ENCODE measurements around the gene COL28A1.

The COL28A1 gene

DNA sequence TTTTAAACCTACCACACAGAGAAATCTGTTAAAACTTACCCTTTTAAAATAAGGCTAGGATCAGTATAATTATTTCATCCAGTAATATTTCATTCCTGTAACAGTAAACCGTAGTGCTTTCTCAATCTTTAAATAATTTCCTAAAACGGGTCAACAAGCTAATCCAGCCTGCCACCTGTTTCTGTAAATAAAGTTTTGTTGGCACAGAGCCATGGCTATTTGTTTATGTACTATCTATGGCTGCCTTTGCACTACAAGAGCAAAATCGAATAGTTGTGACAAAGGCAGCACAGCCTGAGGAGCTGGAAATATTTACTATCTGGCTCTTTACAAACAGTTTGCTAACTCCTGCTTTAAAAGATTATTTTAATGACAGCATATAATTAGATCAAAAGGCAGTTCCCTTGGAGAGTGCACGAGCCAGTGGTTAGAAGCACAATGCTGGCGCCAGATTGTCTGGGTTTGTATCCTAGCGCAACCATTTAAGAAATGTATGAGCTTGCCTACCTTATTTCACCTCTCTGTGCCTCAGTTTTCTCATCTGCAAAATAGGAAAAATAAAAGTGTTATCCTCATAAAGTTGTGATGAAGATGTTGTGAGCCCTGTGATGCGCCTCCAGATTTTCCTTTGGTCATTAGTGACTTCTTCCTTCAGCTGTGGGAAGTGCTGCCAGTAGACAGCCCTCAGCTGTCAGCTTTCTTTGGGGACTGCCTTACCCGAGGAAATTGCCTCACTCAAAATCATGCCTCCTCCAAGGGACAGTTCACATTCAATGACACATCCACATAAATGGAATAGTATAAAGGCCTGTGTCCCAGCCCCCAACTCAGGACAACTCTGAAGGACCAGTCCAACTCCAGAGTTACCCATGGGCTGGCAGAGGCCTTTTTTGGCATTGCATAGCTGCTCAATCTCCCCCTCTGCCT is 19.2 kb upstream of the COL28A1 start:
- Histone ChIP-seq H3K18ac (ENCODE audit: low read length) (no peak overlapping the region), H3K36me3 (ENCODE audit: control insufficient read depth in 1 of 2, insufficient read depth in 2 of 2, low read length in 2 of 2) (no peaks in the 10 kb centered on the region), H3K9ac (ENCODE audit: low read length) (no peak overlapping the region), H2BK120ac (ENCODE audit: insufficient read depth, low read length, poor library complexity) (no peak overlapping the region), H3K4me3 (ENCODE audit: low read depth, low read length) (no peak overlapping the region), H2BK12ac (ENCODE audit: low read length) (no peak overlapping the region), H3K9me3 (ENCODE audit: insufficient read depth, low read depth, low read length) (peaks cover 4% of the 10 kb centered on the region), H4K12ac (ENCODE audit: low read depth, low read length) (no peak overlapping the region), H3K4me1 (ENCODE audit: control insufficient read depth in 1 of 2, insufficient read depth in 2 of 2, low read length in 2 of 2) (no peaks in the 10 kb centered on the region), H3K27me3 (ENCODE audit: insufficient read depth, low read length) (no peaks in the 10 kb centered on the region), H3K4me2 (ENCODE audit: low read length) (no peak overlapping the region), H3K14ac (ENCODE audit: low read length) (no peak overlapping the region), H3K27ac (ENCODE audit: low read depth, low read length) (no peak overlapping the region), H4K8ac (ENCODE audit: low read depth, low read length) (no peak overlapping the region), H3K23ac (ENCODE audit: low read length) (no peak overlapping the region), H3K79me2 (ENCODE audit: control insufficient read depth, insufficient read depth, low read length, poor library complexity) (no peaks in the 10 kb centered on the region), H2AK5ac (ENCODE audit: low read length) (no peak overlapping the region), H2BK5ac (ENCODE audit: low read depth, low read length, poor library complexity) (no peak overlapping the region), H3K79me1 (ENCODE audit: low read length) (no peaks in the 10 kb centered on the region), H2AFZ (ENCODE audit: insufficient read depth, low read length, poor library complexity) (no peak overlapping the region), H4K91ac (ENCODE audit: low read depth, low read length) (no peak overlapping the region), H3K4ac (ENCODE audit: low read depth, low read length) (no peak overlapping the region)
- no peak for DNase-seq
- WGBS (ENCODE audit: extremely low coverage, insufficient coverage, insufficient read length): no CpG with 5 or more reads among the region's 8 CpGs

DNA sequence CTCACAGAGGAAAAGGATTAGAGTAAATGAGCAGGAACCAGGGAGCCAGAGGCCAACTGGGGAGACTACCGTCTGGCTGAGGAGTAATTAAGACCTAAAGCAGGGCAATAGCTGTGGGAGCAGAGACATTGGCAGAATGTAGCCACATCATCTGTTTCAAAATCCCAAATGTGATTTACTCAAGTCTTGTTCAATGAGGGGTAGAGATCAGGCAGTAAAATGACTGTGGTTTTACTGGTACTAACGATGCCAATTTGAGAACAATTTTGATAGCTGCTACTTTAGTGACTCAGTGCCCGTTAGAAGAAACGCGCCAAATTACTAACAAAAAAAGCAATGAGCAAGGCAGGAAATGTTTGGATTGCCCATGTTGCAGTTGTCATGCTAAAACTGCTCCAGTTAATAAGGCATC is 18.4 kb upstream of the COL28A1 start:
- Histone ChIP-seq H3K18ac (ENCODE audit: low read length) (no peak overlapping the region), H3K79me2 (ENCODE audit: control insufficient read depth, insufficient read depth, low read length, poor library complexity) (no peaks in the 10 kb centered on the region), H3K27me3 (ENCODE audit: insufficient read depth, low read length) (no peaks in the 10 kb centered on the region), H3K36me3 (ENCODE audit: control insufficient read depth in 1 of 2, insufficient read depth in 2 of 2, low read length in 2 of 2) (no peaks in the 10 kb centered on the region), H3K23ac (ENCODE audit: low read length) (no peak overlapping the region), H3K4me1 (ENCODE audit: control insufficient read depth in 1 of 2, insufficient read depth in 2 of 2, low read length in 2 of 2) (no peaks in the 10 kb centered on the region), H3K27ac (ENCODE audit: low read depth, low read length) (no peak overlapping the region), H2AFZ (ENCODE audit: insufficient read depth, low read length, poor library complexity) (no peak overlapping the region), H2AK5ac (ENCODE audit: low read length) (no peak overlapping the region), H3K9ac (ENCODE audit: low read length) (no peak overlapping the region), H3K4me3 (ENCODE audit: low read depth, low read length) (no peak overlapping the region), H3K4me2 (ENCODE audit: low read length) (no peak overlapping the region), H4K8ac (ENCODE audit: low read depth, low read length) (no peak overlapping the region), H3K79me1 (ENCODE audit: low read length) (no peaks in the 10 kb centered on the region), H3K14ac (ENCODE audit: low read length) (no peak overlapping the region), H3K9me3 (ENCODE audit: insufficient read depth, low read depth, low read length) (peaks cover 4% of the 10 kb centered on the region), H4K91ac (ENCODE audit: low read depth, low read length) (no peak overlapping the region), H4K12ac (ENCODE audit: low read depth, low read length) (no peak overlapping the region), H2BK5ac (ENCODE audit: low read depth, low read length, poor library complexity) (no peak overlapping the region), H2BK12ac (ENCODE audit: low read length) (no peak overlapping the region), H2BK120ac (ENCODE audit: insufficient read depth, low read length, poor library complexity) (no peak overlapping the region), H3K4ac (ENCODE audit: low read depth, low read length) (no peak overlapping the region)
- no peak for DNase-seq
- WGBS (ENCODE audit: extremely low coverage, insufficient coverage, insufficient read length): no CpG with 5 or more reads among the region's 5 CpGs

DNA sequence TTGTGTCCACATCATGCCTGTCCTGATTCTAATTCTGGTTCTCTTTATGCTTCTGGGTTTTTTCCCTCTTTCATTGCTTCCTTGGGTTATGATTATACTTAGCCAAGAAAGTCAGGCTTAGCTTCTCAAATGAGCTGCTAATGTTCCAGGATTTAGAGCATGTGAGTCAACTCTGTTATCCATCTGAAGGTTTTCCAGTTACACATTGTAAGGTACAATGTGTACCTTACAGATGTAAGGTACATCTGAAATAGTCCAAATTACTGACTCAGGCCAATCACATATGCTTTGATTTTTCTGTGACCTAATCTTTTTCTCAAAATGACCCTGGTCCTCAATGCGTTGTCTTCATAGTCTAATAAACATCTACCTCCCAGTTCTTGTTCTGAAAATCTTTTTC is 17.7 kb upstream of the COL28A1 start:
- H2AFZ ChIP-seq (ENCODE audit: insufficient read depth, low read length, poor library complexity): no peak overlapping the region

DNA sequence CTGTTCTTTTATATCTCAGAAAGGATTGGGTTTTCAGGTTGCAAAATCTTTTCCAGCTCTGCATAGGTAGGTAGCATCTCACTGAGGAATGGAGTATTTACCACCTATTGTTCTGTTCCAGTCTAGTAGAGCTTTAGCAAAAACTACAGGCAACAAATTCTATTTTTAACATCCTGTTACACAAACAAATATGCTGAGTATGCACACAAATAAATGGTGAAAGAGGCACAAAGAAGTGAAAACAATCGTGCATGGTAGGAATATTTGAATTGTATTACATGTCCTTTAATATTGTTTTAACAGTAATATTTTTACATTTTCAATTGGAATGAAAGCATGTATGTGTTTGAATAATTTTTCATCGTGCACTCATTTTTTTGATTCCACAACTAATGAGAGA is 16.5 kb upstream of the COL28A1 start:
- Histone ChIP-seq H3K23ac (ENCODE audit: low read length) (no peak overlapping the region), H3K79me1 (ENCODE audit: low read length) (no peaks in the 10 kb centered on the region), H4K12ac (ENCODE audit: low read depth, low read length) (no peak overlapping the region), H3K4me1 (ENCODE audit: control insufficient read depth in 1 of 2, insufficient read depth in 2 of 2, low read length in 2 of 2) (no peaks in the 10 kb centered on the region), H4K91ac (ENCODE audit: low read depth, low read length) (no peak overlapping the region), H2AK5ac (ENCODE audit: low read length) (no peak overlapping the region), H3K4ac (ENCODE audit: low read depth, low read length) (no peak overlapping the region), H3K27me3 (ENCODE audit: insufficient read depth, low read length) (no peaks in the 10 kb centered on the region), H3K27ac (ENCODE audit: low read depth, low read length) (no peak overlapping the region), H3K14ac (ENCODE audit: low read length) (no peak overlapping the region), H2BK5ac (ENCODE audit: low read depth, low read length, poor library complexity) (no peak overlapping the region), H3K18ac (ENCODE audit: low read length) (no peak overlapping the region), H3K4me3 (ENCODE audit: low read depth, low read length) (no peak overlapping the region), H3K9ac (ENCODE audit: low read length) (no peak overlapping the region), H4K8ac (ENCODE audit: low read depth, low read length) (no peak overlapping the region), H3K9me3 (ENCODE audit: insufficient read depth, low read depth, low read length) (peaks cover 2% of the 10 kb centered on the region), H2AFZ (ENCODE audit: insufficient read depth, low read length, poor library complexity) (no peak overlapping the region), H3K4me2 (ENCODE audit: low read length) (no peak overlapping the region), H2BK12ac (ENCODE audit: low read length) (no peak overlapping the region), H3K36me3 (ENCODE audit: control insufficient read depth in 1 of 2, insufficient read depth in 2 of 2, low read length in 2 of 2) (no peaks in the 10 kb centered on the region), H3K79me2 (ENCODE audit: control insufficient read depth, insufficient read depth, low read length, poor library complexity) (no peaks in the 10 kb centered on the region), H2BK120ac (ENCODE audit: insufficient read depth, low read length, poor library complexity) (no peak overlapping the region)
- WGBS (ENCODE audit: extremely low coverage, insufficient coverage, insufficient read length): no CpG with 5 or more reads among the region's 2 CpGs
- no peak for DNase-seq

More for the DNA sequence above, 17.7 kb upstream of the COL28A1 start:
- Histone ChIP-seq H4K91ac (ENCODE audit: low read depth, low read length) (no peak overlapping the region), H3K4me2 (ENCODE audit: low read length) (no peak overlapping the region), H2BK5ac (ENCODE audit: low read depth, low read length, poor library complexity) (no peak overlapping the region), H3K4me1 (ENCODE audit: control insufficient read depth in 1 of 2, insufficient read depth in 2 of 2, low read length in 2 of 2) (no peaks in the 10 kb centered on the region), H3K23ac (ENCODE audit: low read length) (no peak overlapping the region), H3K27me3 (ENCODE audit: insufficient read depth, low read length) (no peaks in the 10 kb centered on the region), H3K79me1 (ENCODE audit: low read length) (no peaks in the 10 kb centered on the region), H3K79me2 (ENCODE audit: control insufficient read depth, insufficient read depth, low read length, poor library complexity) (no peaks in the 10 kb centered on the region), H3K9ac (ENCODE audit: low read length) (no peak overlapping the region), H3K4me3 (ENCODE audit: low read depth, low read length) (no peak overlapping the region), H3K36me3 (ENCODE audit: control insufficient read depth in 1 of 2, insufficient read depth in 2 of 2, low read length in 2 of 2) (no peaks in the 10 kb centered on the region), H3K4ac (ENCODE audit: low read depth, low read length) (no peak overlapping the region), H4K12ac (ENCODE audit: low read depth, low read length) (no peak overlapping the region), H2AK5ac (ENCODE audit: low read length) (no peak overlapping the region), H3K27ac (ENCODE audit: low read depth, low read length) (no peak overlapping the region), H3K14ac (ENCODE audit: low read length) (no peak overlapping the region), H2BK120ac (ENCODE audit: insufficient read depth, low read length, poor library complexity) (no peak overlapping the region), H3K18ac (ENCODE audit: low read length) (no peak overlapping the region), H3K9me3 (ENCODE audit: insufficient read depth, low read depth, low read length) (peaks cover 4% of the 10 kb centered on the region), H4K8ac (ENCODE audit: low read depth, low read length) (no peak overlapping the region), H2BK12ac (ENCODE audit: low read length) (no peak overlapping the region)
- no peak for DNase-seq
- WGBS (ENCODE audit: extremely low coverage, insufficient coverage, insufficient read length): no CpG with 5 or more reads among the region's 1 CpG

Data from trophoblast cell (in vitro differentiated cells and primary cell).